H1 (cell line): ENCODE data around the gene LONP2. TPM values are rescaled to one million over a fixed set of nuclear protein-coding genes. Genes with fewer than 3 reads are reported as not detected.

Source experiments
- CTCF ChIA-PET: fragments of 300-600 bp; sonication (Branson Sonifier 250); formaldehyde crosslinking; loops from one replicate; lab custom pipeline; 2021; ENCODE audit not compliant: partially characterized antibody; lab: Charles Lee
- POLR2A ChIA-PET: fragments of 300-600 bp; sonication (Branson Sonifier 250); formaldehyde crosslinking; loops from one replicate; lab custom pipeline; 2021; ENCODE audit warnings: inconsistent platforms; ENCODE audit not compliant: partially characterized antibody; lab: Charles Lee
- DNase-seq, 2 experiments: peaks; one replicate each; pipeline versions ENCODE4 v3.0.0 to v3.0.0-alpha.2; 2010 to 2022; ENCODE audit warnings: low spot score in 2 of 2, low read depth in 1 of 2, mixed read lengths in 1 of 2
- FAIRE-seq: peaks from 2 replicates; lab custom pipeline; 2011; peaks lifted over from hg19 to GRCh38; lab: Jason Lieb, UNC
- H2AFZ ChIP-seq: 2 replicates; pipeline ENCODE4 v1.8.1; 2012; ENCODE audit warnings: low read length, inconsistent platforms
- H2AK5ac ChIP-seq: 2 replicates; pipeline ENCODE4 v1.6.1; 2013; ENCODE audit warnings: low read depth, low read length
- H2BK120ac ChIP-seq: replicated peaks from 2 replicates; pipeline ENCODE3; 2013; ENCODE audit warnings: low read depth, low read length, inconsistent platforms
- H2BK12ac ChIP-seq: 2 replicates; pipeline ENCODE4 v1.6.1; 2013; ENCODE audit warnings: low read depth, low read length
- H2BK15ac ChIP-seq: 2 replicates; pipeline ENCODE4 v1.6.1; 2013; ENCODE audit warnings: low read length
- H2BK20ac ChIP-seq: 2 replicates; pipeline ENCODE4 v1.6.1; 2013; ENCODE audit warnings: low read length
- H2BK5ac ChIP-seq: 2 replicates; pipeline ENCODE4 v1.6.1; 2013; ENCODE audit warnings: low read depth, low read length
- H3K14ac ChIP-seq: 2 replicates; pipeline ENCODE4 v1.6.1; 2013; ENCODE audit warnings: inconsistent platforms; ENCODE audit not compliant: insufficient read length
- H3K18ac ChIP-seq: 2 replicates; pipeline ENCODE4 v1.6.1; 2013; ENCODE audit warnings: low read length; ENCODE audit errors: extremely low read depth
- H3K23ac ChIP-seq: 2 replicates; pipeline ENCODE4 v1.6.1; 2013; ENCODE audit warnings: inconsistent platforms; ENCODE audit not compliant: insufficient read length
- H3K23me2 ChIP-seq: 2 replicates; pipeline ENCODE4 v1.6.1; 2013; ENCODE audit warnings: low read depth, low read length
- H3K27ac ChIP-seq: 2 replicates; pipeline ENCODE4 v1.6.1; 2011; ENCODE audit warnings: low read depth, low read length, inconsistent platforms
- H3K27me3 ChIP-seq, 4 experiments: replicated peaks in 1 of 4; 1 replicate in 1 of 4; 2 replicates in 3 of 4; pipeline versions ENCODE4 v1.6.1 to v1.8.1; 2011 to 2013; ENCODE audit warnings: low read length in 3 of 4, mild to moderate bottlenecking in 3 of 4, inconsistent platforms in 2 of 4, mixed read lengths in 2 of 4, moderate library complexity in 1 of 4; ENCODE audit not compliant: control insufficient read depth in 3 of 4, insufficient read depth in 3 of 4; ENCODE audit errors: extremely low read depth in 1 of 4
- H3K36me3 ChIP-seq, 4 experiments: 2 replicates each; pipeline versions ENCODE4 v1.6.1 to v1.8.1; 2011 to 2013; ENCODE audit warnings: mild to moderate bottlenecking in 4 of 4, low read length in 3 of 4, moderate library complexity in 2 of 4, control low read depth in 1 of 4, inconsistent platforms in 1 of 4; ENCODE audit not compliant: insufficient read depth in 4 of 4, control insufficient read depth in 2 of 4
- H3K4ac ChIP-seq: replicated peaks from 2 replicates; pipeline ENCODE3; 2013; ENCODE audit warnings: low read length, low read depth, mixed read lengths, inconsistent platforms; ENCODE audit not compliant: insufficient read length
- H3K4me1 ChIP-seq, 4 experiments: replicated peaks in 1 of 4; 1 replicate in 1 of 4; 2 replicates in 3 of 4; pipeline versions ENCODE4 v1.6.1 to v1.8.1; 2011 to 2013; ENCODE audit warnings: low read length in 3 of 4, inconsistent platforms in 2 of 4, mixed read lengths in 1 of 4; ENCODE audit not compliant: insufficient read depth in 4 of 4, control insufficient read depth in 3 of 4
- H3K4me2 ChIP-seq, 2 experiments: 2 replicates each; pipeline versions ENCODE4 v1.6.1 to v1.8.1; 2011 to 2013; ENCODE audit warnings: low read depth in 2 of 2, low read length in 2 of 2, control low read depth in 1 of 2, inconsistent platforms in 1 of 2, mild to moderate bottlenecking in 1 of 2; ENCODE audit not compliant: insufficient read depth in 1 of 2
- H3K4me3 ChIP-seq, 4 experiments: fragments of 200-600, 300-600 bp in 1 of 4; sonication (generic), shearing (Covaris generic), sonication (Bioruptor Twin) in 1 of 4; 2 replicates each; pipeline versions ENCODE4 v1.5.1 to v1.8.1; 2011 to 2016; ENCODE audit warnings: low read length in 4 of 4, low read depth in 3 of 4, control low read depth in 2 of 4, inconsistent platforms in 2 of 4, mild to moderate bottlenecking in 2 of 4, mixed read lengths in 1 of 4, moderate library complexity in 1 of 4; ENCODE audit not compliant: insufficient read depth in 2 of 4; ENCODE audit errors: extremely low read depth in 1 of 4
- H3K56ac ChIP-seq: replicated peaks from 2 replicates; pipeline ENCODE3; 2013; ENCODE audit warnings: low read depth, mild to moderate bottlenecking, mixed read lengths, low read length, inconsistent platforms; ENCODE audit not compliant: insufficient read length
- H3K79me1 ChIP-seq: 2 replicates; pipeline ENCODE4 v1.6.1; 2013; ENCODE audit warnings: low read depth, low read length, control low read depth
- H3K79me2 ChIP-seq, 2 experiments: 2 replicates each; pipeline versions ENCODE4 v1.6.1 to v1.8.1; 2012 to 2013; ENCODE audit warnings: low read length in 2 of 2, mild to moderate bottlenecking in 2 of 2, inconsistent platforms in 1 of 2; ENCODE audit not compliant: insufficient read depth in 2 of 2, control insufficient read depth in 1 of 2
- H3K9ac ChIP-seq, 4 experiments: replicated peaks in 1 of 4; 1 replicate in 1 of 4; 2 replicates in 3 of 4; pipeline versions ENCODE4 v1.6.1 to v1.8.1; 2011 to 2013; ENCODE audit warnings: low read depth in 3 of 4, low read length in 3 of 4, control low read depth in 2 of 4, mild to moderate bottlenecking in 2 of 4, moderate library complexity in 2 of 4, inconsistent platforms in 1 of 4; ENCODE audit errors: extremely low read depth in 1 of 4
- H3K9me3 ChIP-seq, 2 experiments: 2 replicates each; pipeline versions ENCODE4 v1.6.1 to v1.8.1; 2012 to 2013; ENCODE audit warnings: mild to moderate bottlenecking in 2 of 2, moderate library complexity in 2 of 2, control low read depth in 1 of 2, inconsistent platforms in 1 of 2, low read depth in 1 of 2, low read length in 1 of 2, mixed read lengths in 1 of 2; ENCODE audit not compliant: insufficient read depth in 2 of 2
- H4K20me1 ChIP-seq, 2 experiments: replicated peaks in 1 of 2; 2 replicates each; pipeline versions ENCODE3 to v1.8.1; 2011 to 2013; ENCODE audit warnings: inconsistent platforms in 2 of 2, low read length in 2 of 2, mild to moderate bottlenecking in 1 of 2; ENCODE audit not compliant: insufficient read depth in 2 of 2, control insufficient read depth in 1 of 2
- H4K5ac ChIP-seq: 2 replicates; pipeline ENCODE4 v1.6.1; 2013; ENCODE audit warnings: low read length, low read depth, mixed read lengths, inconsistent platforms; ENCODE audit not compliant: insufficient read length
- H4K8ac ChIP-seq: 2 replicates; pipeline ENCODE4 v1.8.0; 2013; ENCODE audit warnings: mild to moderate bottlenecking, moderate library complexity, low read length, inconsistent platforms; ENCODE audit not compliant: insufficient read depth; ENCODE audit errors: extremely low read depth
- H4K91ac ChIP-seq: replicated peaks from 2 replicates; pipeline ENCODE3; 2013; ENCODE audit warnings: low read length, mixed read lengths, inconsistent platforms; ENCODE audit not compliant: insufficient read length
- ASH2L ChIP-seq: fragments of 200-600, 300-600 bp; sonication (generic); IDR thresholded peaks from one replicate; pipeline ENCODE4 v1.7.1; 2017; ENCODE audit warnings: low read length
- CTBP2 ChIP-seq: IDR thresholded peaks from 2 replicates; pipeline ENCODE4 v1.7.0; 2011; ENCODE audit warnings: borderline replicate concordance, mild to moderate bottlenecking, moderate library complexity, mixed read lengths, low read length; ENCODE audit not compliant: insufficient read depth, insufficient read length
- GTF2F1 ChIP-seq: IDR thresholded peaks from 2 replicates; pipeline ENCODE4 v1.6.1; 2012; ENCODE audit warnings: low read depth, low read length, improper control_type of control experiment, borderline replicate concordance
- MAX ChIP-seq: IDR thresholded peaks from 2 replicates; pipeline ENCODE4 v1.6.1; 2012; ENCODE audit warnings: inconsistent platforms
- SIRT6 ChIP-seq: IDR thresholded peaks from one replicate; pipeline ENCODE4 v1.7.1; 2012; ENCODE audit warnings: low read length, inconsistent platforms
- WGBS, 2 experiments: shearing (Covaris generic) in 1 of 2; methylation state at CpG; one replicate each; pipeline versions ENCODE4 v1.1.6 to v1.1.7; 2013 to 2015; ENCODE audit warnings: low lambda C conversion rate in 2 of 2, mixed read lengths in 2 of 2, inconsistent platforms in 1 of 2, low coverage in 1 of 2, missing lambda C conversion rate in 1 of 2; ENCODE audit not compliant: insufficient replicate concordance in 2 of 2, insufficient coverage in 1 of 2, insufficient read length in 1 of 2; ENCODE audit errors: extremely low coverage in 1 of 2, missing lambda C conversion rate in 1 of 2; 5-methylcytosine and 5-hydroxymethylcytosine counted together
- polyA plus RNA-seq, 7 experiments: library from polyadenylated mRNA; depleted of rRNA in 3 of 7; stranded (reverse) in 5 of 7; unstranded in 2 of 7; fragments of >200 nt in 5 of 7; fragments of 200-250 nt in 2 of 7; gene quantifications; 1 replicate in 5 of 7; 2 replicates in 1 of 7; 4 replicates in 1 of 7; pipeline versions ENCODE4 v1.2.1 to v1.2.3, GENCODE V29; 2011 to 2013; ENCODE audit warnings: missing spikeins in 2 of 7, mixed read lengths in 2 of 7
- total RNA-seq: library from RNA; stranded (reverse); fragmentation: NEBNext Ultra II Directional; extraction: Animal tissue kit (Norgen Biotek cat#: 25700); gene quantifications from 2 replicates; pipeline ENCODE4 v1.2.1, GENCODE V29; 2021

Gene LONP2
- total and polyA plus RNA-seq, 2 of the 8 experiments (the other 6 are each of a cell fraction or from before 2014, with no cell fraction given), result 8.1 to 23.1 TPM

DNA sequence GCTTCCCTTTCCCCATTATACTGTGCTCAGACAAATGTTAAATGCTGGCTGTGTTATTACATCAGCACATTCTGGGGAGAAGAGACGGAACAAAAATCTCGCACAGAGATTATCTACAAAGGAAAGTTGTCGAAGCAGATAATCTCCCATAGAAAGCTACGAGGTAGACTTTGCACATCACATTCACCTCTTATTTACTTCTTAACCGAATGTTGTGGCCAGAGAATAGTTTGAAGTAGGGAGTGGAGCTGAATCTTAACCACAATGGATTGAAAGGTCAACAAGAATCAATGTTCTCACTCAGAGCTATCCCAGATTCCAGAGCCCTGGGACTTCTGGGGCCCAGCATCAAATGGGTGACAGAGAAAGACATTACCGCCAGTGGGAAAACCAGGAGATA is 28.4 kb upstream of the LONP2 start:
- FAIRE-seq (no peak), DNase-seq (no peak)
- no peaks in the 10 kb centered on the region; a peak in 1 of 7 replicates for H3K4me1 ChIP-seq
- no peak overlapping the region for H3K4me3 ChIP-seq
- no peak overlapping the region for H2BK20ac ChIP-seq
- WGBS, 2 experiments, result 88% methylated on average over 6 of the region's 6 CpGs; no CpG with 5 or more reads in 1 of the 2 experiments
- H3K23ac ChIP-seq, result no peak overlapping the region
- H4K91ac ChIP-seq, result no peak overlapping the region
- no peak overlapping the region for H3K4me2 ChIP-seq
- no peak overlapping the region for H2AFZ ChIP-seq
- H4K5ac ChIP-seq, result no peak overlapping the region
- H2BK15ac ChIP-seq, result no peak overlapping the region
- no peaks in the 10 kb centered on the region for H3K9me3 ChIP-seq
- no peak overlapping the region for H2BK120ac ChIP-seq
- H3K56ac ChIP-seq, result no peak overlapping the region
- H3K79me2 ChIP-seq, result no peaks in the 10 kb centered on the region
- no peak overlapping the region for H2BK5ac ChIP-seq
- ChIA-PET CTCF (no interaction called here), POLR2A (no interaction called here)
- H3K14ac ChIP-seq, result no peak overlapping the region
- H3K18ac ChIP-seq, result no peak overlapping the region
- H3K36me3 ChIP-seq, result no peaks in the 10 kb centered on the region
- H3K4ac ChIP-seq, result no peak overlapping the region
- H3K27me3 ChIP-seq, result no peaks in the 10 kb centered on the region
- no peak overlapping the region for H2BK12ac ChIP-seq
- no peaks in the 10 kb centered on the region for H3K23me2 ChIP-seq
- H4K8ac ChIP-seq, result no peak overlapping the region
- no peaks in the 10 kb centered on the region for H3K79me1 ChIP-seq
- no peak overlapping the region for H2AK5ac ChIP-seq
- H4K20me1 ChIP-seq, result no peaks in the 10 kb centered on the region
- H3K27ac ChIP-seq, result no peak overlapping the region
- H3K9ac ChIP-seq, result no peak overlapping the region
- no peak for TF ChIP-seq SIRT6
- TF ChIP-seq ASH2L, result no peak
- TF ChIP-seq MAX, result no peak
- no peak for TF ChIP-seq GTF2F1
- TF ChIP-seq CTBP2, result no peak
